Spleen (tissue), 7 donors: ENCODE measurements around the gene PAXX.

ENCODE experiments used
- CTCF ChIP-seq, 11 experiments: fragments of 200-600 bp in 7 of 11; fragments of 450-650 bp in 4 of 11; sonication (generic) in 4 of 11; IDR thresholded peaks in 8 of 11; conservative IDR thresholded peaks in 3 of 11; 1 replicate in 7 of 11; 2 replicates in 4 of 11; pipeline versions ENCODE4 v1.4.0 to v1.8.0; 2016 to 2021; ENCODE audit warnings: antibody characterized with exemption in 11 of 11, inconsistent platforms in 4 of 11, mild to moderate bottlenecking in 1 of 11
- POLR2A ChIP-seq, 3 donors: fragments of 450-650 bp; IDR thresholded peaks; one replicate each; pipeline ENCODE4 v1.5.1; 2017; ENCODE audit warnings: antibody characterized with exemption in 3 of 3, mild to moderate bottlenecking in 1 of 3
- POLR2AphosphoS5 ChIP-seq, 3 donors: sonication (generic); formaldehyde crosslinking; IDR thresholded peaks; one replicate each; pipeline ENCODE4 v1.5.1; 2017; ENCODE audit warnings: antibody characterized with exemption in 3 of 3
- donor health status: DM: no; HTN: no; CAD: no; lungs with moderate emphysema.
- donor health status: DM: no; HTN: no; CAD: no.
- donor health status: DM: no; HTN: no; CAD: no.

DNA sequence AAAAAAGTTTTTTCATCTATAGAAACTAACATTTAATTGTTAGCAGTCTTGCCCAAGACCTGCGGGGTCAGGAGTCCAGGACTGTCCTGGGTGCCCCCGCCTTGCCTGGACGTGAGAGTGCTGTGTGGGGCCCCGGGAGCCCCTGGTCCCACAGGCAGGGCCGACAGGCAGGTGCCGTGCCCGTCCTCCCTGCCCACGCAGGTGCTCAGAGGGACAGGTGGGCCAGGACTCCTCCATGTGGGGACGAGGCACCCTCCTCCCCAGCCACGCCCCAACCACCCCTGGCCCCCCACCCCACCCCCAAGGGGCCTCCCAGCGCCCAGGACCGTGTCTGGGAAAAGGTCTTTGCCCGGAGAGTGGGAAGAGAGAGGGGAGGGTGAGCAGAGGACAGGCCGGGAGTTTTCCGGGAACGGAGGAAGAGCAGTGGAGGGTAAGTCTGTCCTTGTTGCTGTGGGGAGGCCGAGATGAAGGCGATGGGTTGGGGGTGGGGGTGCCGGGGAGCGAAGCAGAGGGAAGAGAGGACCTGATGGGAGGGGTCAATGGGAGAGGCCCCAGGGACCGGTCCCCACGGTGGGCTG lies 42.9 kb upstream of the PAXX start:
- TF ChIP-seq POLR2AphosphoS5 (IDR thresholded peaks at IDR 0.05) (no peak), CTCF (IDR thresholded peaks at IDR 0.05 in 8 of 11, conservative IDR thresholded peaks at IDR 0.05 in 3 of 11) (no peak), POLR2A (IDR thresholded peaks at IDR 0.05) (no peak)
